GM21786 (cell line): ENCODE data around the gene INHBE.
"Not testable (repeated sequence)": the region's sequence is repeated elsewhere in the genome, so short reads cannot be mapped to it uniquely, and the experiment has no call there.

ENCODE experiments used
- ATAC-seq: cut with Tn5 transposase; IDR thresholded peaks from one replicate; pipeline ENCODE4 v1.9.1; 2021; ENCODE audit not compliant: unreplicated experiment

INHBE gene

GRCh38 chr12:57495051-57495701 is 40.1 kb downstream of the INHBE start:
- ATAC-seq, result not testable (repeated sequence)

- no peak for ATAC-seq
Observed at GRCh38 chr12:57496822-57497221, 41.7 kb downstream of the INHBE start.

GRCh38 chr12:57497223-57498131 is 42.4 kb downstream of the INHBE start:
- ATAC-seq, result no peak

GRCh38 chr12:57498132-57498502 is 43.0 kb downstream of the INHBE start:
- no peak for ATAC-seq

GRCh38 chr12:57498571-57498970 is 43.5 kb downstream of the INHBE start:
- ATAC-seq, result no peak

- ATAC-seq, result no peak
Observed at GRCh38 chr12:57500213-57500612, 45.1 kb downstream of the INHBE start.

GRCh38 chr12:57502311-57502969 is 47.3 kb downstream of the INHBE start:
- ATAC-seq, result not testable (repeated sequence)

GRCh38 chr12:57506541-57506940 is 51.4 kb downstream of the INHBE start:
- not testable (repeated sequence) for ATAC-seq
